ENCODE results near the gene VPREB3. TPM values are rescaled to one million over a fixed set of nuclear protein-coding genes. Genes with fewer than 3 reads are reported as not detected.
A peak's percentile ranks its signal among the peaks of the same experiment; 100 is the strongest.

VPREB3 gene
- total and polyA plus RNA-seq, 2 donors from 2014 or later = 1.0 to 1.3 TPM

DNA sequence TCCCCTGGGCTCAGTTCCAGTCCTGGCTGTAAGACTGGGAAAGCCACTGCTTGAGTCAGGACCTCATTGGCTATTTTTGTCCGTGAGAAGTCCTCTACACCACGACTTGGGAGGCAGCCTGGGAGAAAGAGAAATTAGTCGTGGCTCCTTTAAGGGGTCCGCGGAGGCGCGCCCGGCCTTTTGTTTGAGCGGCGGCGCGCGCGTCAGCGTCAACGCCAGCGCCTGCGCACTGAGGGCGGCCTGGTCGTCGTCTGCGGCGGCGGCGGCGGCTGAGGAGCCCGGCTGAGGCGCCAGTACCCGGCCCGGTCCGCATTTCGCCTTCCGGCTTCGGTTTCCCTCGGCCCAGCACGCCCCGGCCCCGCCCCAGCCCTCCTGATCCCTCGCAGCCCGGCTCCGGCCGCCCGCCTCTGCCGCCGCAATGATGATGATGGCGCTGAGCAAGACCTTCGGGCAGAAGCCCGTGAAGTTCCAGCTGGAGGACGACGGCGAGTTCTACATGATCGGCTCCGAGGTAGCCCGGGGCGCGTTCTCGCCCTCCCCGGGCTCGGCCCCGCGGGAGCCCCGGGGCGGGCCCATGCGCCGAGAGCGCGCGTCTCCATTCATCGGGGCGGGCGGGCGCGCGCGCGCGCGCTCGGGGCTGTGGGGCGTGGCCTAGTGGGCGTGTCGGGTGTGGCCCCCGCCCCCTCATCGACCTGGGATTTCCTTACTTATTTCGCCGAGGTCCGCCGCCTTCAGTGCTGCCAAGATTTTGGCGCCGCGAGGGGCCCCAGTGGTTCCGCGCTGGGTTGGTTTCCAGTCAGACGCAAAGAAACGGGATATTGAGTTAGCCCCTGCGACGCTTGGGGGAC, 32.8 kb upstream of the VPREB3 start, which contains the start of gene SMARCB1:
Gene SMARCB1 (plus strand): TSS at position 215 of the 848 bp plus-strand sequence. CDS start 204 bp downstream, at position 419.
- intact Hi-C loops (cut with DNase I) = no loop called here

DNA sequence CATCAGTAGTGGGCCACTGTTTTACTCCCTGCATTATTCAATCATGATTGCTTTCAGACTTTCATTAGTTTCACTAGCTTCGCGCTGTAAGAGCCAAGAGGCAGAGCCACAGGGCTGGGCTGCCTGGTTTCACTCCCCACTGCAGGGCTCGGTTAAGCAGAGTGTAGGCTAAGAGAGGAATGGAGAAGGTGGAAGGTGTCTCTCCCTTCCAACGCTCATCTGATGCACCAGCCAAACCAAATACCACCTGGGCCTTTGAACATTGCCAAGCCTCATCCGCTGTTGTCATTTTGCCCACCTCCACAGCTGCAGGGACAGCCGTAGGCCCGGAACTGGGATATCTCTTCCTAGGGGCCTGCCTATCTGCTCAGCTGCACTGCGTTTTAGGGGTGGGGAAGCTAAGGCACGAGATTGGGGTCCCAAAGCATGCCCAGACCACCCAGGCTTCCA, 32.1 kb upstream of the VPREB3 start:
- no peak for FAIRE-seq
- peak overlapping the region; percentile 46 to 97 (median 65) for H3K4me3 ChIP-seq (ENCODE audit: low read length in 3 of 3)
- intact Hi-C loops (cut with DNase I) = no loop called here

More for the DNA sequence above, 32.8 kb upstream of the VPREB3 start, which contains the start of gene SMARCB1:
- FAIRE-seq (no peak), DNase-seq (peak; percentile 90 to 97 (median 96))
- H3K27me3 ChIP-seq (ENCODE audit: control insufficient read depth, insufficient read depth, low read length) = no peaks in the 10 kb centered on the region
- TF ChIP-seq, protein P1, sequence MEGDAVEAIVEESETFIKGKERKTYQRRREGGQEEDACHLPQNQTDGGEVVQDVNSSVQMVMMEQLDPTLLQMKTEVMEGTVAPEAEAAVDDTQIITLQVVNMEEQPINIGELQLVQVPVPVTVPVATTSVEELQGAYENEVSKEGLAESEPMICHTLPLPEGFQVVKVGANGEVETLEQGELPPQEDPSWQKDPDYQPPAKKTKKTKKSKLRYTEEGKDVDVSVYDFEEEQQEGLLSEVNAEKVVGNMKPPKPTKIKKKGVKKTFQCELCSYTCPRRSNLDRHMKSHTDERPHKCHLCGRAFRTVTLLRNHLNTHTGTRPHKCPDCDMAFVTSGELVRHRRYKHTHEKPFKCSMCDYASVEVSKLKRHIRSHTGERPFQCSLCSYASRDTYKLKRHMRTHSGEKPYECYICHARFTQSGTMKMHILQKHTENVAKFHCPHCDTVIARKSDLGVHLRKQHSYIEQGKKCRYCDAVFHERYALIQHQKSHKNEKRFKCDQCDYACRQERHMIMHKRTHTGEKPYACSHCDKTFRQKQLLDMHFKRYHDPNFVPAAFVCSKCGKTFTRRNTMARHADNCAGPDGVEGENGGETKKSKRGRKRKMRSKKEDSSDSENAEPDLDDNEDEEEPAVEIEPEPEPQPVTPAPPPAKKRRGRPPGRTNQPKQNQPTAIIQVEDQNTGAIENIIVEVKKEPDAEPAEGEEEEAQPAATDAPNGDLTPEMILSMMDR (IDR thresholded peaks at IDR 0.05; ENCODE audit: borderline replicate concordance, extremely low read depth, insufficient read depth) = no peak
- H3K9ac ChIP-seq (ENCODE audit: low read length in 3 of 3) = peak within 1 kb of the TSS; percentile 61 to 88 (median 70)
- peaks cover 0 to 3% (median 0%) of the 10 kb centered on the region in 3 donors for H3K36me3 ChIP-seq (ENCODE audit: control insufficient read depth in 2 of 3, insufficient read depth in 3 of 3, low read length in 3 of 3)
- H3K9me3 ChIP-seq (ENCODE audit: control insufficient read depth in 2 of 3, insufficient read depth in 1 of 3, low read length in 3 of 3) = no peaks in the 10 kb centered on the region
- H3K27ac ChIP-seq (ENCODE audit: low read depth in 2 of 2, low read length in 2 of 2) = peak within 1 kb of the TSS; percentile 99 to 100
- H3K4me1 ChIP-seq (ENCODE audit: control insufficient read depth in 2 of 3, insufficient read depth in 2 of 3, low read depth in 1 of 3, low read length in 3 of 3) = peaks cover 0 to 33% (median 24%) of the 10 kb centered on the region in 3 donors
- peak within 1 kb of the TSS; percentile 75 to 97 (median 79) for H3K4me3 ChIP-seq (ENCODE audit: low read length in 3 of 3)

DNA sequence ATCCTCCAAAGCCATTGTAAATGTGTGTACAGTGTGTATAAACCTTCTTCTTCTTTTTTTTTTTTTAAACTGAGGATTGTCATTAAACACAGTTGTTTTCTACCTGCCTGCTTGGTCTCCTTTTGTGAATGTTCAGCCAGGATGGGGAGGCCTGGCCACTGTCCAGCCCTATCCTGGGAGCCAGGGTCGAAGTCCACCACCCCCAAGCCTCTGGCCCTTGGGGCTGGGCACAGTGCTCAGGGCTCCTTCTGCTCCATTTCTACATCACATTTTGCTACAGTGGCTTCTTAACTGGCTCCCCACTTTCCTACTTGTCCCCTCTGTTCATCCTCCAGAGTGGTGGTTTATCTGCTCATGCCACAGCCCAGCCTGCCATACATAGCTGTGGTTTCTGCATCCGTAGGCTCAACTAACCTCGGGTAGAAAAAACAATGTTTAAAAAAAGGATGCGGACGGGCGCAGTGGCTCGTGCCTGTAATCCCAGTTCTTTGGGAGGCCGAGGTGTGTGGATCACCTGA, 30.0 kb upstream of the VPREB3 start:
- no peak overlapping the region for H3K9ac ChIP-seq (ENCODE audit: low read length in 3 of 3)
- H3K4me1 ChIP-seq (ENCODE audit: control insufficient read depth in 2 of 3, insufficient read depth in 2 of 3, low read depth in 1 of 3, low read length in 3 of 3) = peaks cover 0 to 28% (median 20%) of the 10 kb centered on the region in 3 donors
- H3K9me3 ChIP-seq (ENCODE audit: control insufficient read depth in 2 of 3, insufficient read depth in 1 of 3, low read length in 3 of 3) = no peaks in the 10 kb centered on the region
- TF ChIP-seq, protein P1 (IDR thresholded peaks at IDR 0.05; ENCODE audit: borderline replicate concordance, extremely low read depth, insufficient read depth) = no peak
- H3K4me3 ChIP-seq (ENCODE audit: low read length in 3 of 3) = no peak overlapping the region
- H3K27me3 ChIP-seq (ENCODE audit: control insufficient read depth, insufficient read depth, low read length) = no peaks in the 10 kb centered on the region
- FAIRE-seq (no peak), DNase-seq (peak in 1 of 5 donors; percentile 44)
- no peaks in the 10 kb centered on the region for H3K36me3 ChIP-seq (ENCODE audit: control insufficient read depth in 2 of 3, insufficient read depth in 3 of 3, low read length in 3 of 3)
- no peak overlapping the region for H3K27ac ChIP-seq (ENCODE audit: low read depth in 2 of 2, low read length in 2 of 2)
- intact Hi-C loops (cut with DNase I) = no loop called here

More for the DNA sequence above, 32.1 kb upstream of the VPREB3 start:
- no peaks in the 10 kb centered on the region for H3K9me3 ChIP-seq (ENCODE audit: control insufficient read depth in 2 of 3, insufficient read depth in 1 of 3, low read length in 3 of 3)
- H3K36me3 ChIP-seq (ENCODE audit: control insufficient read depth in 2 of 3, insufficient read depth in 3 of 3, low read length in 3 of 3) = no peaks in the 10 kb centered on the region
- peak overlapping the region; percentile 99 to 100 for H3K27ac ChIP-seq (ENCODE audit: low read depth in 2 of 2, low read length in 2 of 2)
- H3K4me1 ChIP-seq (ENCODE audit: control insufficient read depth in 2 of 3, insufficient read depth in 2 of 3, low read depth in 1 of 3, low read length in 3 of 3) = peaks cover 0 to 31% (median 24%) of the 10 kb centered on the region in 3 donors
- peak in 1 of 5 donors; percentile 31 for DNase-seq
- no peaks in the 10 kb centered on the region for H3K27me3 ChIP-seq (ENCODE audit: control insufficient read depth, insufficient read depth, low read length)
- H3K9ac ChIP-seq (ENCODE audit: low read length in 3 of 3) = peak overlapping the region; percentile 6 to 87 (median 64)
- TF ChIP-seq, protein P1 (IDR thresholded peaks at IDR 0.05; ENCODE audit: borderline replicate concordance, extremely low read depth, insufficient read depth) = no peak
